PC-3 (cell line): Measurements from ENCODE around the gene NDUFA1. TPM values are rescaled to one million over a fixed set of nuclear protein-coding genes. Genes with fewer than 3 reads are reported as not detected.
"Not testable (repeated sequence)": the region's sequence is repeated elsewhere in the genome, so short reads cannot be mapped to it uniquely, and the experiment has no call there.

Experiments used
- ATAC-seq: fragments of 200-7000 bp; cut with Tn5 transposase; 2 replicates; pipeline ENCODE4 v1.9.1; 2020; ENCODE audit warnings: mild to moderate bottlenecking, moderate library complexity
- BruUV-seq: library from RNA; stranded (reverse); fragments of 400-500 nt; replicated peaks from 2 replicates; lab custom pipeline; 2021; lab: Mats Ljungman, UMichigan
- CTCF ChIA-PET: fragments of 300-600 bp; sonication (Branson Sonifier 250); formaldehyde crosslinking; loops from one replicate; lab custom pipeline; 2022; ENCODE audit warnings: antibody characterized with exemption; lab: Charles Lee
- POLR2A ChIA-PET: fragments of 300-600 bp; sonication (Branson Sonifier 250); formaldehyde crosslinking; loops from one replicate; lab custom pipeline; 2022; ENCODE audit warnings: antibody characterized with exemption; ENCODE audit not compliant: unreplicated experiment; lab: Charles Lee
- DNase-seq: peaks from one replicate; pipeline ENCODE4 v3.0.0-alpha.2; 2015
- H2AFZ ChIP-seq: fragments of 300-600 bp; sonication (generic); 2 replicates; pipeline ENCODE4 v1.6.0; 2016; ENCODE audit warnings: antibody characterized with exemption, low read length
- H3F3A ChIP-seq: fragments of 300-600 bp; sonication (generic); one replicate; pipeline ENCODE4 v1.6.0; 2017; ENCODE audit warnings: antibody characterized with exemption, low read length, control low read depth, mild to moderate bottlenecking; ENCODE audit not compliant: unreplicated experiment
- H3K27ac ChIP-seq: fragments of 300-600 bp; sonication (generic); 2 replicates; pipeline ENCODE4 v1.5.1; 2016; ENCODE audit warnings: mild to moderate bottlenecking, low read length
- H3K27me3 ChIP-seq: fragments of 300-600 bp; sonication (generic); 2 replicates; pipeline ENCODE4 v1.6.1; 2016; ENCODE audit warnings: low read length, mixed read lengths
- H3K36me3 ChIP-seq: fragments of 300-600 bp; sonication (generic); 2 replicates; pipeline ENCODE4 v1.6.1; 2016; ENCODE audit warnings: low read depth, mixed run types, low read length, mixed read lengths
- H3K4me1 ChIP-seq: fragments of 300-600 bp; sonication (generic); 2 replicates; pipeline ENCODE4 v1.5.1; 2016; ENCODE audit warnings: low read length; ENCODE audit not compliant: insufficient read depth
- H3K4me2 ChIP-seq: fragments of 300-600 bp; sonication (generic); 2 replicates; pipeline ENCODE4 v1.6.0; 2016; ENCODE audit warnings: low read length
- H3K4me3 ChIP-seq: fragments of 300-600 bp; sonication (generic); 2 replicates; pipeline ENCODE4 v1.5.1; 2016; ENCODE audit warnings: mild to moderate bottlenecking, low read length, mixed read lengths
- H3K79me2 ChIP-seq: fragments of 300-600 bp; sonication (generic); 2 replicates; pipeline ENCODE4 v1.6.1; 2017; ENCODE audit warnings: low read length, mixed read lengths
- H3K9ac ChIP-seq: fragments of 300-600 bp; sonication (generic); 2 replicates; pipeline ENCODE4 v1.6.0; 2016; ENCODE audit warnings: mild to moderate bottlenecking, low read length
- H3K9me2 ChIP-seq: fragments of 300-600 bp; sonication (generic); replicated peaks from 2 replicates; pipeline ENCODE4 v1.6.1; 2016; ENCODE audit warnings: mixed run types, low read length, mixed read lengths
- H3K9me3 ChIP-seq: fragments of 300-600 bp; sonication (generic); 2 replicates; pipeline ENCODE4 v1.6.1; 2016; ENCODE audit warnings: low read length, mixed read lengths
- H4K20me1 ChIP-seq: fragments of 300-600 bp; sonication (generic); 2 replicates; pipeline ENCODE4 v1.6.1; 2016; ENCODE audit warnings: low read length, mixed read lengths
- CTCF ChIP-seq: fragments of 300-600 bp; sonication (generic); conservative IDR thresholded peaks from 2 replicates; pipeline ENCODE4 v1.5.1; 2017; ENCODE audit warnings: antibody characterized with exemption, low read depth, mild to moderate bottlenecking, low read length
- EZH2 ChIP-seq: fragments of 300-600 bp; sonication (generic); IDR thresholded peaks from one replicate; pipeline ENCODE4 v1.6.1; 2017; ENCODE audit warnings: antibody characterized with exemption, mild to moderate bottlenecking, low read length; ENCODE audit not compliant: unreplicated experiment
- EZH2phosphoT487 ChIP-seq: fragments of 300-600 bp; sonication (generic); IDR thresholded peaks from 2 replicates; pipeline ENCODE4 v1.6.1; 2018; ENCODE audit warnings: mild to moderate bottlenecking, antibody characterized with exemption, low read length, borderline replicate concordance
- intact Hi-C: fragments of 100-400 bp; cut with micrococcal nuclease; formaldehyde crosslinking; loops from 2 replicates; pipeline ENCODE4 v1.9.0; 2023
- total RNA-seq: library from RNA; depleted of rRNA; stranded (reverse); fragments of >200 nt; gene quantifications from 2 replicates; pipeline ENCODE4 v1.2.3, GENCODE V29; 2014

The NDUFA1 gene
- total RNA-seq, 1 experiment from 2014 or later: 167 TPM

GRCh38 chrX:119885554-119886428 lies 14.2 kb downstream of the NDUFA1 start:
- no peaks in the 10 kb centered on the region for H3K9me2 ChIP-seq
- H3K27me3 ChIP-seq: no peaks in the 10 kb centered on the region
- ATAC-seq (no peak), DNase-seq (peak; percentile 31)
- intact Hi-C loops: no loop called here
- H3K79me2 ChIP-seq: no peaks in the 10 kb centered on the region
- 0 out of 2 replicates have a peak, but pooled peaks cover 2% of the 10 kb centered on the region for H3K4me1 ChIP-seq
- H3K9ac ChIP-seq: no peak overlapping the region
- H3K27ac ChIP-seq: no peak overlapping the region
- no peak overlapping the region for H3K4me2 ChIP-seq
- TF ChIP-seq EZH2 (no peak), CTCF (no peak), EZH2phosphoT487 (no peak)
- BruUV-seq: no TSS peak
- H4K20me1 ChIP-seq: no peaks in the 10 kb centered on the region
- H2AFZ ChIP-seq: no peak overlapping the region
- H3F3A ChIP-seq: no peaks in the 10 kb centered on the region
- H3K4me3 ChIP-seq: no peak overlapping the region
- ChIA-PET CTCF (no interaction called here), POLR2A (no interaction called here)
- H3K9me3 ChIP-seq: no peaks in the 10 kb centered on the region
- H3K36me3 ChIP-seq: no peaks in the 10 kb centered on the region

GRCh38 chrX:119887721-119888425 lies 16.2 kb downstream of the NDUFA1 start:
- Histone ChIP-seq H3K9ac (peak overlapping the region; percentile 64), H3K36me3 (no peaks in the 10 kb centered on the region), H3K4me3 (peak overlapping the region; percentile 76), H3K27me3 (no peaks in the 10 kb centered on the region), H4K20me1 (no peaks in the 10 kb centered on the region), H3K27ac (no peak overlapping the region), H3K79me2 (no peaks in the 10 kb centered on the region), H2AFZ (peak overlapping the region; percentile 100), H3K4me2 (peak overlapping the region; percentile 95), H3K9me2 (no peaks in the 10 kb centered on the region), H3F3A (no peaks in the 10 kb centered on the region), H3K9me3 (no peaks in the 10 kb centered on the region), H3K4me1 (0 out of 2 replicates have a peak, but pooled peaks cover 2% of the 10 kb centered on the region)
- DNase-seq (peak; percentile 81), ATAC-seq (peak; percentile 99)
- TF ChIP-seq EZH2phosphoT487 (no peak), CTCF (peak; percentile 69)
- no TSS peak for BruUV-seq
- CTCF ChIA-PET: interaction anchor here (0.7 to 1.3 kb wide), 2 partner anchors 8 to 410 kb away, joined by 4 read pairs; partner anchors contain the start of gene AKAP14
- POLR2A ChIA-PET: interaction anchor here (1.0 kb wide), 1 partner anchor 35 kb away, joined by 3 read pairs; the partner anchor contains the start of gene UPF3B
- intact Hi-C loops: no loop called here

GRCh38 chrX:119890626-119891025 lies 19.0 kb downstream of the NDUFA1 start:
- H2AFZ ChIP-seq, H3K9me3 ChIP-seq, H3K27me3 ChIP-seq, H4K20me1 ChIP-seq, BruUV-seq, ATAC-seq, H3K36me3 ChIP-seq, H3F3A ChIP-seq, H3K4me1 ChIP-seq, H3K4me3 ChIP-seq, DNase-seq, intact Hi-C loops, H3K27ac ChIP-seq, H3K79me2 ChIP-seq, H3K9ac ChIP-seq, CTCF ChIA-PET, H3K4me2 ChIP-seq, H3K9me2 ChIP-seq, POLR2A ChIA-PET: not testable (repeated sequence)

GRCh38 chrX:119891961-119892692 lies 20.5 kb downstream of the NDUFA1 start:
- POLR2A ChIA-PET, intact Hi-C loops, H3F3A ChIP-seq, H3K27ac ChIP-seq, H3K9ac ChIP-seq, H3K27me3 ChIP-seq, DNase-seq, H4K20me1 ChIP-seq, H3K9me3 ChIP-seq, CTCF ChIA-PET, ATAC-seq, H3K4me1 ChIP-seq, H3K36me3 ChIP-seq, H3K4me2 ChIP-seq, H3K9me2 ChIP-seq, H3K4me3 ChIP-seq, H2AFZ ChIP-seq, H3K79me2 ChIP-seq, BruUV-seq: not testable (repeated sequence)
